HL-60 (cell line): ENCODE data around the gene PTPRN2.

Source experiments
- DNase-seq, 2 experiments: peaks; one replicate each; pipeline ENCODE4 v3.0.0-alpha.2; 2010 to 2020; ENCODE audit warnings: low read depth in 1 of 2, low spot score in 1 of 2
- H3K27ac ChIP-seq: fragments of 250-450 bp; sonication (Bioruptor Pico); replicated peaks from 2 replicates; pipeline ENCODE4 v1.5.1; 2020; ENCODE audit warnings: mild to moderate bottlenecking, moderate library complexity
- H3K27me3 ChIP-seq: fragments of 250-450 bp; sonication (Bioruptor Pico); 2 replicates; pipeline ENCODE4 v1.5.1; 2021; ENCODE audit warnings: mild to moderate bottlenecking, moderate library complexity; ENCODE audit not compliant: insufficient read depth, poor library complexity, severe bottlenecking
- H3K4me3 ChIP-seq: replicated peaks from 2 replicates; pipeline ENCODE4 v1.5.1; 2011; ENCODE audit warnings: mild to moderate bottlenecking, control low read depth, low read length; ENCODE audit not compliant: insufficient read depth
- CTCF ChIP-seq: IDR thresholded peaks from one replicate; pipeline ENCODE4 v1.5.1; 2011; ENCODE audit warnings: low read length, control low read depth, inconsistent platforms; ENCODE audit not compliant: insufficient read depth
- GABPA ChIP-seq: IDR thresholded peaks from 2 replicates; pipeline ENCODE4 v1.6.1; 2012; ENCODE audit warnings: low read depth
- POLR2AphosphoS5 ChIP-seq: IDR thresholded peaks from 2 replicates; pipeline ENCODE4 v1.6.1; 2012; ENCODE audit warnings: low read depth
- SPI1 ChIP-seq: IDR thresholded peaks from 2 replicates; pipeline ENCODE4 v1.6.1; 2012; ENCODE audit warnings: low read depth, mild to moderate bottlenecking, borderline replicate concordance
- TF ChIP-seq, protein P1 (sequence below): IDR thresholded peaks from 2 replicates; pipeline ENCODE4 v1.6.1; 2012; ENCODE audit warnings: low read depth; ENCODE audit not compliant: insufficient replicate concordance

The PTPRN2 gene

DNA sequence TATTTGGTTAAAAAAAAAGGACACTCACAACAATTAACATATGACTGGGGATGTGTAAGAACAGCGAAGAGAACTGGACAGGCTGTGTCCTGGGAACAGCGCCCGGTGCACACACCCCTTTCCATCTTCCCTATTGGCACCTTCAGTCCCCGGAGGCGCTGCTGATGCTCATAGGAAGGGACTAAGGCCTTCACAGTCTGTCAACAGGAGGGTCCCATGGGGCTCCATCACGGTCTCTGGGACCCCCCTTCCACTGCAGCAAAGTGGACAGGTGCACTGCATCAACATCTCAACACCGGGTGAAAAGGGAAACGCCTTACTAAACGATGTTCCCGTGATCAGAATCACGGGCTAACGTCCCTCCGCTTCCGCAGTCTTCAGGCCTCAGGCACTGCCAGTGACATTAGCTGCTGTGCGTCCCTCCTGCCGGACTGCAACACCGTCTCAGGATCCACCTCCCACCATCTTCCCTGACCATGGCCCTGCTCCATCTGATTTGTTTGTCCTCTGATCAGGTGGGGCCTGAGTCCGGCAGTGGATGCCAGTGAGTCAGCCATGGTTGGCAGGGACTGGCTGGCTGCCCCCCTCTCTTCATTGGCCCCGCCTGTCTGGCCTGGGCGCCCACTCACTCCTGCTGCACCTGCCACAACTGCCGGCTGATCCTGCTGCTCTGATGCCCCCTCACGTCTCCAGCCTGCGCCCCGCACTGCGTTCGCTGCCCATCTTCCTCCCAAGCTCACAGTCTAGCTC is 636.1 kb downstream of the PTPRN2 start:
- TF ChIP-seq POLR2AphosphoS5 (no peak), GABPA (no peak), CTCF (no peak), SPI1 (no peak)
- TF ChIP-seq, protein P1, sequence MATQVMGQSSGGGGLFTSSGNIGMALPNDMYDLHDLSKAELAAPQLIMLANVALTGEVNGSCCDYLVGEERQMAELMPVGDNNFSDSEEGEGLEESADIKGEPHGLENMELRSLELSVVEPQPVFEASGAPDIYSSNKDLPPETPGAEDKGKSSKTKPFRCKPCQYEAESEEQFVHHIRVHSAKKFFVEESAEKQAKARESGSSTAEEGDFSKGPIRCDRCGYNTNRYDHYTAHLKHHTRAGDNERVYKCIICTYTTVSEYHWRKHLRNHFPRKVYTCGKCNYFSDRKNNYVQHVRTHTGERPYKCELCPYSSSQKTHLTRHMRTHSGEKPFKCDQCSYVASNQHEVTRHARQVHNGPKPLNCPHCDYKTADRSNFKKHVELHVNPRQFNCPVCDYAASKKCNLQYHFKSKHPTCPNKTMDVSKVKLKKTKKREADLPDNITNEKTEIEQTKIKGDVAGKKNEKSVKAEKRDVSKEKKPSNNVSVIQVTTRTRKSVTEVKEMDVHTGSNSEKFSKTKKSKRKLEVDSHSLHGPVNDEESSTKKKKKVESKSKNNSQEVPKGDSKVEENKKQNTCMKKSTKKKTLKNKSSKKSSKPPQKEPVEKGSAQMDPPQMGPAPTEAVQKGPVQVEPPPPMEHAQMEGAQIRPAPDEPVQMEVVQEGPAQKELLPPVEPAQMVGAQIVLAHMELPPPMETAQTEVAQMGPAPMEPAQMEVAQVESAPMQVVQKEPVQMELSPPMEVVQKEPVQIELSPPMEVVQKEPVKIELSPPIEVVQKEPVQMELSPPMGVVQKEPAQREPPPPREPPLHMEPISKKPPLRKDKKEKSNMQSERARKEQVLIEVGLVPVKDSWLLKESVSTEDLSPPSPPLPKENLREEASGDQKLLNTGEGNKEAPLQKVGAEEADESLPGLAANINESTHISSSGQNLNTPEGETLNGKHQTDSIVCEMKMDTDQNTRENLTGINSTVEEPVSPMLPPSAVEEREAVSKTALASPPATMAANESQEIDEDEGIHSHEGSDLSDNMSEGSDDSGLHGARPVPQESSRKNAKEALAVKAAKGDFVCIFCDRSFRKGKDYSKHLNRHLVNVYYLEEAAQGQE, result no peak
- Histone ChIP-seq H3K4me3 (no peak overlapping the region), H3K27ac (no peak overlapping the region), H3K27me3 (no peaks in the 10 kb centered on the region)
- no peak for DNase-seq

DNA sequence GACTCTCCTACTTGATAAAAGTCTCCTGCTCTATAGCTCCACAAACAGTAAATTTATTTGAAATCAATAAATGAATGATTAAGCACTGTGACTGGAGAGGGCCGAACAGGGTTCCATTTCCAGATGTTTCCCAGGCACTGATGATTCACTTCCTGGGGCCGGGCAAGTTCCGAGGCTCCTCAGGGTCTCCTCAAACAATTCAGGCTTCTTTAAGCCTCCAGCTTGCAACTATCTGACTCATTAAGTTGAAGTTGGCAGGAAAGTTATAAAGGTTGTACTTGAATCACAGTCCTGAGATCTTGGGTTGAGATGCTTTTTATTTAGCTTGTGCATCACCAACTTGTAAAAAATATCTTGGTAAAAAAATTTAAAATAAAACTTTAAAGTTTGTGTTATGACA is 637.9 kb downstream of the PTPRN2 start:
- no peak for DNase-seq
- H3K27me3 ChIP-seq, result no peaks in the 10 kb centered on the region

DNA sequence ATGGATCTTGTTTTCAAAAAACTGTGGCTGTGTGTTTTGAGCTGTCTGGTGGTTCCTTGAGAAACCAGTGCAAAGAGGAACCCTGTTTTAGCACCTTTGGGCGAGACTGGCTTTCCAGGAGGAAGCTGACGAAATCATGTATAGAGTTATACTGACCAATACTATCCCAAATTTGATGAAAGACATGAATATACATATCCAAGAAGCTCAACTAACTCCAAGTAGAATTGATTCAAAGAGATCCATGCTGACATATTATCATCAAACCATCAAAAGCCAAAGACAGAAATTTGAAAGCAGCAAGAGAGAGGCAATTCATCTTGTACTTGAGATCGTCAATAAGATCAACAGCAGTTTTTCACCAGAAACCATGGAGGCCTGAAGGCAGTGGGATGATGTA is 640.1 kb downstream of the PTPRN2 start:
- DNase-seq, result no peak
- H3K27ac ChIP-seq, result no peak overlapping the region
- H3K27me3 ChIP-seq, result no peaks in the 10 kb centered on the region
- TF ChIP-seq, protein P1, result no peak
- no peak for TF ChIP-seq CTCF
- no peak for TF ChIP-seq SPI1
- no peak for TF ChIP-seq POLR2AphosphoS5
- TF ChIP-seq GABPA, result no peak
- H3K4me3 ChIP-seq, result no peak overlapping the region

More for the DNA sequence above, 637.9 kb downstream of the PTPRN2 start:
- H3K27ac ChIP-seq, result no peak overlapping the region
- no peak overlapping the region for H3K4me3 ChIP-seq
- no peak for TF ChIP-seq CTCF
- TF ChIP-seq POLR2AphosphoS5, result no peak
- TF ChIP-seq GABPA, result no peak
- no peak for TF ChIP-seq SPI1
- TF ChIP-seq, protein P1, result no peak
